NCI-H1694 treated with DMSO at 0.1 percent for 48 hours (cell line): ENCODE data around the gene CTDSPL2.
"Not testable (repeated sequence)": the region's sequence is repeated elsewhere in the genome, so short reads cannot be mapped to it uniquely, and the experiment has no call there.

Experiments used
- DNase-seq: peaks from one replicate; lab custom pipeline; 2025; lab: John Stamatoyannopoulos, UW

CTDSPL2 gene

DNA sequence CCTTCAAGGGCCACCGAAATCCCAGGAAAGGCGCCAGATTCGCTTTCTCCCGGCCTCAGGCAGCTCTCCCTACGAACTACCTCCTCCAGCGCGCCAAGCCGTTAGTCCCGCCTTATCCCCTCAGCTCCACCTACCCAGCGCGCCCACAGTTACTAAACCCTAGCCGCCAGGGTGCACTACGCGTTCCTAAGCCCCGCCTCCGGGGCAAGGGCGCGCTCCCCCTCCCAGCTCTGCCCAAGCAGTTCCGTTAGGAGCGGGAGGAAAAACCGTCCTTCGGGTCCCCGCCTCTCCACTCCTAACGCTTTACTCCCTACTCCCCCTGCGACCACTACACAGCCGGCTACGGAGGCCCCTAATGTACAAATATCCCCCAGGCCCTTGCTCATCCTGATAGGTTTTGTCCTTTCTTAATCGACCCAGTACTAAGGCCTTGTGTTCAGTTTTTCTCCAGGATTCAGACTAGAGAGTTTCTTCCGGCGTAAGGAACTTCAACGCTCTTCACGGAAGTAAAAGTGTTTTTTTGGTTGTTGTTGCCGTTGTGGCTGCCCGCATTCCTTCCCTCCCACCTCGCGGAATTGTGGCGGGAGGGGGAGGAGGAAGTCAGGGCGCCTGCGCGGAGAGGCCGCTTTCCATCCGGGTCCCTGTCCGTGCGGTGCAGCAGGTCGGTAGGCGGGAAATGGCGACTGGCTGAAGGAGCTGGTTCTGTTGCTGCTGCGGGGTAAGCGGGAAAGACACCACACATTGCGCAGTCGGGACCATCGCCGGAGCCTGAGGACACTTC lies at the start of gene CTDSPL2:
Gene CTDSPL2, plus strand, starts transcription at position 655 of the 781 bp plus-strand sequence. CDS start 31,386 bp downstream, outside the sequence.
- DNase-seq: peak; percentile 95

DNA sequence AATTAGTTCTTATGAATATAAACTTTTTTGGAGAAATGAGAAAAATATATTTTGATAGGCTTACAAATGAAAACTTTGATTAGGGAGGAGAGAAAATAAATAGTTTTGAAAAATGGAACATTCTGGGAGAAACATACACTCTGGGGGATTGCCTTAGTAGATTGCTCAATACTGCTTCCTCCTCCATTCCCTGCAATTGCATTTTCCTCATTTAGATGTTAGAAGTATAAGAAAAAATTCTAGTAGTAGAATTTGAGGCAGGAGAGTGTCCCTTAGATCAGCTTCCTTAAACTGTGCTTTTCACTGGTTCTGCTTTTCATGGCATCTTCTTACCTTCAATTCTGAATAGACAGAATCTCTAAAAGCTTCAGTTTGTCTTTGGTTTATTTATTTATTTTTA lies 46.2 kb upstream of the CTDSPL2 start:
- no peak for DNase-seq

DNA sequence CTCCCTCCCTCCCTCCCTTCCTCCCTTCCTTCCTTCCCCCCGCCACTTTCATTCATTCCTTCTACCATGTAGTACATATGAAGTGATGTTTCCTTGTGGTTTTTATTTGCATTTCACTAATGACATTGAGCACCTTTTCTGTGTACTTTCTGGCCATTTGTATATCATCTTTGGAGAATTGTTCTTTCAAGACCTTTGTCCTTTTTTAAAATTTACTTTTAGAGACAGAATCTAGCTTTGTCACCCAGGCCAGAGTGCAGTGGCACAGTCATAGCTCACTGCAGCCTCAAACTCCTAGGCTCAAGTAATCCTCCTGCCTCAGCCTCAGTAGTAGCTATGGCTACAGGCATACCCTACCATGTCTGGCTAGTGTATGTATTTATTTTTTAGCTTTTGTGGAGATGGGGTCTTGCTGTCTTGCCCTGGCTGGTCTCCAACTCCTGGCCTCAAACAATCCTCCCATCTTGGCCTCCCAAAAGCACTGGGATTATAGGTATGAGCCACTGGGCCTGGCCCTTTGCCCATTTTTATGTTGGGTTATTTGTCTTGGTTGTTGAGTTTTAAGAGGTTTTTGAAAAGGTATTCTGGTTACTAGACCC lies 42.0 kb upstream of the CTDSPL2 start:
- no peak for DNase-seq

DNA sequence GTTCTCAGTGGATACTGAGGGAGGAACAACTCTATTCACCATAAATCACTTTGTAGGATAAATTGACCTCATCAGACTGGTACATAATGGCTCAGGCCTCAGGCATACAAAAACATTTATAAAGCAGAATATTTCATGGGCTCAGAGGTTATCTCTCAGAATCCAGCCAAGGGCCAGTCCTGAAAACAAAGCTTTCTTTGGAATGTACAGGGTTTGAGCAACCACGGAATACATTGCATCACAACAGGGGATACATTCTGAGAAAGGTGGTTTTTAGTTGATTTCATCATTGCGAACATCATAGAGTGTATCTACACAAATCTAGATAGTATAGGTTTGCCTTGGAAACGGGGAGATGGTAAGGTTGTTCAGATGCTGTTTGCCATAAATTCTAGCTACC lies 33.4 kb upstream of the CTDSPL2 start:
- DNase-seq: no peak

DNA sequence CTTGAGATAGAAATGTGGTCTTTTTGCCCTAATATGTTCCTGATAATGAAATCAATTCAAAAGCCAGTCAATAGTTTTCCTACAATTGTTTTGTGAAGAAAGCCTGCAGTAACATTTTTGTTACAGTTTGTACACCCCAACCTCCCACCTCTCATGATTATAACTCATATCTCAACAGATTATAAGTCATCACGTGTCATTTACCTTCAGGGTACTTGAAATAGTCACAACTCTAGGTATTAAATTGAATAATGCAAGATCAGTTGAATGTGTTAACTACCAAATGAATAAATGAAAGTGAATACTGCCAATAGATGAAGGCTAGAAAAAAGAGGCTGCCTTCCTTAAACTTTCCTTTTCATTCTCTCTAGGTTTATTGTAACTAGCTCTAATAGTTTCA lies 32.9 kb upstream of the CTDSPL2 start:
- no peak for DNase-seq

DNA sequence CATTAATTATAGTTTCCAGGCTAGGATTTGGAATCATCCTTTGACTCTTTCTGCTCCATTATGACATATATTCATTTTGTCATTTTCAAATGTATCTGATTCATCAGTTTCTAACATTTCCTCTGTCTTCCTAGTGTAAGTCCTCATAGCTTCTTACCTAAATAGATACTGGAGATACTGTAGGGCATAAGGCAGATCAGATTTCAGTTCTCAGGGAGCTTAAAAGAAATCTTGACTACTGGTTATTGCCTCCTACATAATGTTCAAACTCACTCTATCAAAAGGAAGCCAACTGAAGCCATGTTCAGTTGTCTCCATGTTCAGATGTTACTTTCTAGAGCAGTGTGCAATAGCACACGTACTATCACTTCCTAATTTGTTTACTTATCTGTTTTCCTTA lies 29.6 kb upstream of the CTDSPL2 start:
- no peak for DNase-seq

DNA sequence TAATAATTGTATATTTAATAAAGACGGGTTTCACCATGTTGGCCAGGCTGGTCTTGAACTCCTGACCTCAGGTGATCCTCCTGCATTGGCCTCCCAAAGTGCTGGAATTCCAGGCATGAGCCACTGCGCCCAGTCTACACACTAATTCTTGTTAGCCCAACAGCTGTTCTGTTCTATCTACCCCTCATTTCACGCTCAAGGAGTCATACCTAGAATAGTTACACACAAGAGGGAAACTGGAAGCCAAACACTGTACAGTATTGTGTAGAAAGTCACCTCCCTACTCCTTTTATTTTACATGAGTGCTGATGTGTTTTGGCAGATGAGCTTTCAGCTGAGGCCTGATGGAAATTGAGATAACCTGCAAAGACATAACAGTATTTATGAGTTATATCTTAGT lies 13.4 kb upstream of the CTDSPL2 start:
- no peak for DNase-seq

DNA sequence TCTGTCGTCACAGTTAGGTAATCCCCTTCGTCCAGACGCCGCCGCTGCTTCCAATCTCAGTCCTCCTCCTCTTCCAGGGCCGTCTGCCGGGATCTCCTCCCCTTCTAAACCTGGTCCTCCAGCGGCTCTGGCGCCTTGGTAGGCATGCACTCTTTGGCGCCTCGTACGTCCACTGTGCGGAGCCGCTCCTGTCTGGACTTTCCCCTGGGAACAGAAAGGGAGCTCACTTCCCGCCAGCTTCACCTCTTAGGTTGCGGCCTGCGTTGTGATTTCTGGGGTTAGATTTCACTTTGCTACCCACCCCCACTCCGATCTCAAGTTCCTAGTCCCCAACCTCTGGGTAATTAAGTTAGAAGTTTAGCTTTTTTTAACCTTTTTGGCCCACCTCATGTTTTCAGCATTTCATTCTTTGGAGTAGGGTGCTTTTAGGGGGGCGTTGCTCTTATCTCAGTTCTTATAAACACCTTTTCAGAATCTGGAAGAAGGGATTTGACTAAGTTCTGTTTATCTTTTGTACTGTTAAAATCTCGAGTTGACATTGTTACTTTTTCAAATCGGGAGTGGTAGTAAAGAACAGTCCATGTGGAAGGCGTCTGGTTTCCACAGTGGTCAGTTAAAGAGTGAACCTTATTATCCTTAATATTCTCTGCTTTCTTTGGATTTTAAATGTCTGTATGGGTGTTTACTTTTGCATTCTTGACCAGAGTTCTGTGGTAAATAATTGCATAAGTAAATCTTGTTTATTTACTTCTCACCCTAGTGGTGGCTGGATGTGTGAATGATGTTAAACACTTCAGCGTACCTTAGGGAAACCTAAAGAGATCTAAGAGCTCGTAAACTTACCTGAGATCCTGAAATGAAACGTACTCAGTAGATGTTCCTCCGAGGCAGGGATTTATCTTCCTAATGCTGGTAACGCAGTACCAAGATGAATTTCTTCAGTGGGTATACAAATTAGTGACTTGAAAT lies 611 bp downstream of the CTDSPL2 start:
- DNase-seq: peak; percentile 38

DNA sequence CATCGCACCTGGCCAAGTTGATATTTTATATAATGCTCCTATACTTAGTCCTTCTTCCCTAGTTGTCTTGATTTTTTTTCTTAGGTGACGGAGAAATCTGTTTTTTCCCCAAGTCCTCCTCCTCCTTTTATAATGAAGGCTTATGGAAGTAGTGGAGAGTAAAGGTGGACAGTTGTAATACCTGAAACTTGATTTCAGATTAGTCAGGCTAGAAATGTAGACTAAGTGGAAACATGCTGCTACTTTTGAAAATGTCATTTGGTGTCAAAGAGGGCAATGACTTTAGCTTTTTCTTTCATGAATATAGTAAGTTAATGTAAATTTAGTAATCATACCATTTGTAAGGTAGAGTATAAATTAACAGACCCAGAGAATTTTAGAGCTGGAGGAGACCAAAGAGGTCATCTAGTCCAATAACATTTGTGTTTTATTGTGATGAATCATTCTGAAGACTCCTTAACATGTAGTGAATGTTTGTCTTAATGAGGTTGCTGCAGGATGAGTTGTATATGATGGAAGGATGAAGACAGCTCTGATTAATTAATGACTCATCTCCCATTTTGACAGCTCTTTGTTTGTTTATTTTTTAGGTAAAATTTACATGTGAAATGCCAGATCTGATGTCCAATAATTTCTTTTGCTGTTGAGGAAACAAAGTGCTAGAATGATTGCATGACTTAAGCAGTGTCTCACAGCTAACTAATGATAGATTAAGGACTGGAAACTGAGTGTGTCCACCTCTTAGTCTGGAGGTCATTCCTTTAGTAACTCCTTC lies 8.7 kb downstream of the CTDSPL2 start:
- no peak for DNase-seq

DNA sequence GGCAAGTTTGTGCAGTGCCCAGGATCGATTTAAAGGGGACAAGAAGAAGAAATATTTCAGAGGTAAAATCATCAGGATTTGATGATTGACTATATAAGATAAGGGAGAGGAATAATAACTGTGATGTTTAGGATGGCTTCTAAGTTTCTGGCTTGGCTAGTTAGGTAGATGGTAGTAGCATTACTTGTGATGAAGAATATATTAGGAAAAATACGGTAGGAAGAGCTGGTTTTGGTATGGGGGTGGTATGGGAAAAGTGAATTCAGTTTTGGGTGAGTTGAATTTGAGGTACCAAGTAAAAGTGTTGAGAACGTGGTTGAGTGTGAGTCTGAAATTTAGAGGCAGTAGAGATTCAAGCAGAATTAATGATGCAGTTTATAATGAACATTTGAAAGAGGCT lies 11.0 kb downstream of the CTDSPL2 start:
- DNase-seq: no peak

DNA sequence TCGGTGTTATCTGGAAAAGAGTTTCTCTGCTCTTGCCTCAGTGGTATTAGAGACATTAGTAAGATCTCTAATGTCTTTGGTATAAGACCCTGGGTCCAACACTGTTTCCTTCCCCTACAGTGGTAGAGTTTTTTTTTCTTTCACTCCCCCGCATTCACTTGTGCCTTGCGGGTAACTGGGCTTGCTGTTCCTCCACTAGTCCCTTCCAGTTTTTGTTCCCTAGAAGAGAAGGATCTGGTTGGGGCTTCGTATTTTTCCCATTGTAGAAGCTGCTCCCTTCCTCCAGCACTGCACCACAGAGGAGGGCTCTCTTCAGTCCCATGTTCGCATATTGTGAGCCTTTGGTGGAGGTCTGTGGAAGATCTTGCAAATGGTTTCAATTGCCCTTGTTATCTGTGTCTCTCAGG lies 13.7 kb downstream of the CTDSPL2 start:
- no peak for DNase-seq

DNA sequence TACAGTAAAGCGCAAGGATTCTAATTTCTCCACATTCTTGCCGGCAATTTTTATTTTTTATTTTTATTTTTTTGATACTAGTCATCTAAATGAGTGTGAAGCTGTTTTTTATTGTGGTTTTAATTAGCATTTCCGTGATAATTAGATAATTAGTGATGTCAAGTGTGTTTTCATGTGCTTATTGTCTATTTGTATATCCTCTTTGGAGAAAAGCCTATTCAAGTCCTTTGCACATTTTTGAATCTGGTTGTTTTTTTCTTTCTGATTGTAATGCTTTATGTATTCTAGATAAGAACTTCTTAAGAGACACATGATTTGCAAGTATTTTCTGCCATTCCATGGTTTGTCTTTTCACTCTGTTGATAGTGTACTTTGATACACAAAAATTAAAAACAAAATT lies 16.1 kb downstream of the CTDSPL2 start:
- DNase-seq: no peak

DNA sequence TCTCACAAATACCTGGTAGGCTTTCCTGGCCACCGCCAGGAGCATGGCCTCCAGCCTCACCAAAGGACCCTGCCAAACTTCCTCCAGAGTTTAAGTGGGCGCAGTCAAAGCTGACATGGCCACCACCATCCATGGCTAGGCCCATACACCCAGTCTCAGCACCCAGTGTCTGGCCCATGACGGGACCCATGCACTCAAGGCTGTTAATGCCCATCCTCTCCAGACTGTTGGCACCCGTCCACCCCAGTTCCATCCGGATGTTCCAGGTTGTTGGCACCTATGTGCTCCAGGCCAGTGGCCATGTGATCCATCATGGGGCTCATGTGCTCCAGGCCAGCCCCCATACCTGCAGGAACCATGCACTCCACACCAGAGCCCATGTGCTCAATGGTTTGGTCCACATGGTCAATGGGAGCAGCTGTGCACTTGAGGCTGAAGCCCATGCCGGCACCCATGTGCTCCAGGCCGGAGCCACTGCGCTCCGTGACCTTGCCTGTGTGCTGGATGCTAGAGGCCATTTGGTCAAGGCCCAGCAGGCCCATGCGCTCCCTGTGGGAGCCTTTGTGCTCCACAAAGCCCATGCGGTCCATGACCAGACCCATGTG lies 20.4 kb downstream of the CTDSPL2 start:
- no peak for DNase-seq

DNA sequence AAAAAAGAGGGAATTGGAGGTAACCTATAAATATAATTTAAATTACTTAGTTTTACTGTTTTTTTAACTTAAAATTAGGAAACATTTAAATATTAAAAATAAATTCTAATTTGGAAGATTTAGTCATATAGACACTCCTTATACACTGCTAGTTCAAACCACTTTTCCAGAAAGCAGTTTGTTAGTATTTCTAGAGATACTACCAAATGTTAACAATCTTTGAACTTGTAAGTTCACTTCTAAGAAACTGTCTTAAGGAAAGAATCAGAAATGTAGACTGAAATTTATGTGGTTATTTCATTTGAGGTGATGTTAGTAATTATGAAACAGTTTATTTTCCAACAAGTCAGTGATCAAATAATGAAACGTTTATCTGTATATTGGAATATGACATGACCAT lies 22.7 kb downstream of the CTDSPL2 start:
- DNase-seq: no peak

DNA sequence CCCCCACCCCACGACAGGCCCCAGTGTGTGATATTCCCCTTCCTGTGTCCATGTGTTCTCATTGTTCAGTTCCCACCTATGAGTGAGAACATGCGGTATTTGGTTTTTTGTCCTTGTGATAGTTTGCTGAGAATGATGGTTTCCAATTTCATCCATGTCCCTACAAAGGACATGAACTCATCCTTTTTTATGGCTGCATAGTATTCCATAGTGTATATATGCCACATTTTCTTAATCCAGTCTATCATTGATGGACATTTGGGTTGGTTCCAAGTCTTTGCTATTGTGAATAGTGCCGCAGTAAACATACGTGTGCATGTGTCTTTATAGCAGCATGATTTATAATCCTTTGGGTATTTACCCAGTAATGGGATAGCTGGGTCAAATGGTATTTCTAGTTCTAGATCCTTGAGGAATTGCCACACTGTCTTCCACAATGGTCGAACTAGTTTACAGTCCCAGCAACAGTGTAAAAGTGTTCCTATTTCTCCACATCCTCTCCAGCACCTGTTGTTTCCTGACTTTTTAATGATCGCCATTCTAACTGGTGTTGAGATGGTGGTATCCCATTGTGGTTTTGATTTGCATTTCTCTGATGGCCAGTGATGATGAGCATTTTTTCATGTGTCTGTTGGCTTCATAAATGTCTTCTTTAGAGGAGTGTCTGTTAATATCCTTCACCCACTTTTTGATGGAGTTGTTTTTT lies 26.3 kb downstream of the CTDSPL2 start:
- DNase-seq: not testable (repeated sequence)

DNA sequence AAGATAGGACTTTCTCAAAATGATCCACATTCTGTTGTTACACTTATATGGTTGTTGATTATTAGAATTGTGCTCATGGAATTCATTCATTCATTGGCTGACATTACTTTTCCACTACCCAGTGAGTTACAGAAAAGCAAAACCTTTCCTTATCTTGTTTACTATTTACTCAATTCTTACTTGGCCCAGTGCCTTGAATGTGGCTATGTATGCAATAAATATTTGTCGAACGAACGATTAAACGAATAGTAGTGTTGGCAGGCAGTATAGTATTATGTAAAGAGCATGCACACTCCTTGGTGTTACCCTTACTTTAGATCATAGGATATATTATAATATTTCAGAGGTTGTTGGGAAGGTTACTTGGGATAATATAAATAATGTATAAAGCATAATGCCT lies 31.0 kb downstream of the CTDSPL2 start:
- DNase-seq: no peak

DNA sequence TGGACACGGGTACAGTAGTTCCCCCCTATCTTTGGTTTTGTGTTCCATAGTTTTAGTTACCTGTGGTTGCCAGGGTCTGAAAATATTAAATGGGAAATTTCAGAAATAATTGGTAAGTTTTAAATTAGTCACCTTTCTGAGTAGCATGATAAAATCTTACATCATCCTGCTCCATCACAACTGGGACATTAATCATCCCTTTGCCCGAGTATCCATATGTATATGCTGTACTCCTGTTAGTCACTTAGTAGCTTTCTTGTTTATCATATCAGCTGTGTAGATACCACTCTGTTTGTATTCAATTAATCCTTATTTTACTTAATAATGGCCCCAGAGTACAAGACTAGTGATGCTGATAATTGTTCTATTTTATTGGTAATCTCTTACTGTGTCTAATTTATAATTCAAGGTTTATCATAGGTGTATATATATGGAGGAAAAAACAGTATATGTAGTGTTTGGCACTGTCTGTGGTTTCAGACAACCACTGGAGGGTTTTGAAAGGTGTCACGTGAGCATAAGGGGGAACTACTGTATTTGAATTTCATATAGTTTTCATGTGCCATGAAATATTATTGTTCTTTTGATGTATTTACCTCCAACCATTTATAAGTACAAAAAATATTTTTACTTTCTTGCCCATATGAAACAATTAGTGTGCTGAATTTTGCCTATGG lies 41.4 kb downstream of the CTDSPL2 start:
- DNase-seq: no peak

DNA sequence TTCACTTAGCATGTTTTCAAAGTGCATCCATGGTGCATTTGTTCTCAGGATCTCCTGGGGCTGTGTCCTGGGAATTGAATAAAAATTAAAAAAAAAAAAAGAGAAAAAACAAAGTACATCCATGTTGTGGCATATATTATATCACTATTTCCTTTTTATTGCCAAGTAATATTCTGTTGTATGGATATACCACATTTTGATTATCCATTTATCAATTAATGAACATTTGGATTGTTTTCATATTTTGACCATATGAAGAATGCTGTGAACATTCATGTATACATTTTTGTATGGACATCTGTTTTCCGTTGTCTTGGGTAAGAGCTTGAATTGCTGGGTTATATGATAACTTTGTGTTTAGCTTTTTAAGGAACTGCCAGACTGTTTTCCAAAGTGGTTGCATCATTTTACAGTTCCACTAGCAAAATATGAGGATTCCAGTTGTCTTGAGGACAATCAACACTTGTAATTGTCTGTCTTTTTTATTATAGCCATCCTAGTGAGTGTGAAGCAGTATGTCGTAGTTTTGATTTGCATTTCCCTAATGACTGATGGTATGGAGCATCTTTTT lies 44.5 kb downstream of the CTDSPL2 start:
- no peak for DNase-seq

DNA sequence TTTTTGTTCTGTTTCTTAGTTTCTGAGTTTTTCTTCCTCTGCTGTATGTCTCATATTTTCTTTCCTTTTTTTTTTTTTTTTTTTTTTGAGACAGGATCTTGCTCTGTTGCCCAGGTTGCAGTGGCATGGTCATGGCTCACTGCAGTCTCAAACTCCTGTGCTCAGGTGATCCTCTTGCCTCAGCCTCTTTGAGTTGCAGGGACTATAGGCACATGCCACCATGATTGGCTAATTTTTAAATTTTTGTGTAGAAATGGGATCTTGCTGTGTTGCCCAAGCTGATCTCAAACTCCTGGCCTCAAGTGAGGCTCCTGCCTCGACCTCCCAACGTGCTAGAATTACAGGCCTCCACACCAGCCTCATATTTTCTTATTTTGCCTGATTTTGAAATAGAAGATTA lies 51.9 kb downstream of the CTDSPL2 start:
- DNase-seq: no peak

DNA sequence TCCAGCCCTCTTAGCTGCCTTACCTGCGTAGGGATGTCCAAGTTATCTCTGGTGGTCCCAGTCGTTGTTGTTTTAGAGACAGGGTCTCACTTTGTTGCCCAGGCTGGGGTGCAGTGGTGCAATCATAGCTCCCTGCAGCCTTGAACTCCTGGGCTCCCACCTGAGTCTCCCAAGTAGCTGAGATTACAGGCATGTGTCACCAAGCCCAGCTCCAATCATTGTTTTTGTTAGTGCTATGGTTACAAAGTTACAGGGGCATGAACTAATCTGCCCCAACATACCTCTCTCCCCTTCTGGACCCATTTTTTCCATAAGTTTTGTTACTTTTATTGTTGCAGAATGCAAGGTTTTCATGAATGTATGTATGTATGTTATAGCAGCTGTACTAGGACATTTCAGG lies 54.7 kb downstream of the CTDSPL2 start:
- no peak for DNase-seq
